ENCODE data around the gene ATP11A.

GRCh38 chr13:112873851-112874750 is 184.3 kb downstream of the ATP11A start:
- peak; percentile 86 for TF ChIP-seq CTCF (IDR thresholded peaks at IDR 0.05; ENCODE audit: poor library complexity)
- TF ChIP-seq EZH2phosphoT487 (IDR thresholded peaks at IDR 0.05; ENCODE audit: low read depth, severe bottlenecking, unreplicated experiment) = no peak
